MCF 10A (cell line): ENCODE results near the gene SPATS2L. TPM values are rescaled to one million over a fixed set of nuclear protein-coding genes. Genes with fewer than 3 reads are reported as not detected.

ENCODE experiments used
- BruUV-seq: library from RNA; stranded (reverse); fragments of 400-500 nt; replicated peaks from 2 replicates; lab custom pipeline; 2021; lab: Mats Ljungman, UMichigan
- CTCF ChIA-PET: fragments of 300-600 bp; sonication (Branson Sonifier 250); formaldehyde crosslinking; extraction: SDS; loops from one replicate; lab custom pipeline; 2021; ENCODE audit warnings: antibody characterized with exemption, inconsistent platforms; lab: Yijun Ruan, JAX
- POLR2A ChIA-PET: fragments of 300-600, 350-650 bp; sonication (Branson Sonifier 250); formaldehyde crosslinking; extraction: SDS; loops from one replicate; lab custom pipeline; 2020; ENCODE audit warnings: antibody characterized with exemption, inconsistent platforms; lab: Yijun Ruan, JAX
- DNase-seq: peaks from one replicate; pipeline ENCODE4 v3.0.0-alpha.2; 2018; ENCODE audit not compliant: unreplicated experiment
- H3K27ac Mint-ChIP-seq: one replicate; pipeline ENCODE4 v1.8.0; 2022; ENCODE audit warnings: mild to moderate bottlenecking, low read depth, mixed read lengths; ENCODE audit not compliant: unreplicated experiment
- H3K27me3 Mint-ChIP-seq: one replicate; pipeline ENCODE4 v1.8.0; 2022; ENCODE audit warnings: mixed read lengths; ENCODE audit not compliant: insufficient read depth, unreplicated experiment
- H3K36me3 Mint-ChIP-seq: one replicate; pipeline ENCODE4 v1.8.0; 2022; ENCODE audit warnings: mild to moderate bottlenecking, moderate library complexity, mixed read lengths; ENCODE audit not compliant: insufficient read depth, unreplicated experiment
- H3K4me1 Mint-ChIP-seq: one replicate; pipeline ENCODE4 v1.8.0; 2022; ENCODE audit warnings: mixed read lengths; ENCODE audit not compliant: insufficient read depth, unreplicated experiment
- H3K4me3 Mint-ChIP-seq: one replicate; pipeline ENCODE4 v1.8.0; 2022; ENCODE audit warnings: mild to moderate bottlenecking, moderate library complexity, mixed read lengths; ENCODE audit not compliant: unreplicated experiment
- H3K9me3 Mint-ChIP-seq: one replicate; pipeline ENCODE4 v1.8.0; 2022; ENCODE audit warnings: mixed read lengths; ENCODE audit not compliant: unreplicated experiment
- CTCF ChIP-seq: fragments of 200-600 bp; IDR thresholded peaks from one replicate; pipeline ENCODE4 v1.8.0; 2022; ENCODE audit warnings: antibody characterized with exemption, mild to moderate bottlenecking; ENCODE audit not compliant: unreplicated experiment
- intact Hi-C: fragments of 100-400 bp; cut with micrococcal nuclease; formaldehyde crosslinking; loops from 2 replicates; pipeline ENCODE4 v1.14.1; 2022
- total RNA-seq: library from RNA; stranded (reverse); gene quantifications from 2 replicates; pipeline ENCODE4 v1.2.3, GENCODE V29; 2022

The SPATS2L gene
- total RNA-seq, 1 experiment from 2014 or later, result 68.3 TPM

- CTCF ChIA-PET, result interaction anchor here (1.0 kb wide), 1 partner anchor 19 kb away, joined by 3 read pairs; the partner anchor contains the start of gene KCTD18
- DNase-seq, result no peak
- no peak overlapping the region for H3K27ac Mint-ChIP-seq
- no TSS peak for BruUV-seq
- no peaks in the 10 kb centered on the region for H3K36me3 Mint-ChIP-seq
- H3K4me3 Mint-ChIP-seq, result no peak overlapping the region
- peaks cover 23% of the 10 kb centered on the region for H3K4me1 Mint-ChIP-seq
- H3K27me3 Mint-ChIP-seq, result no peaks in the 10 kb centered on the region
- POLR2A ChIA-PET, result interaction anchor here (0.6 kb wide), 1 partner anchor 298 kb away, joined by 4 read pairs; no protein-coding TSS in a partner anchor
- intact Hi-C loops, result no loop called here
- TF ChIP-seq CTCF, result no peak
- H3K9me3 Mint-ChIP-seq, result no peaks in the 10 kb centered on the region
These were observed 221.7 kb downstream of the SPATS2L start for GRCh38 chr2:200528228-200528627.

Other genes starting within 250 kb of the SPATS2L start
- gene KCTD18, start 203.4 kb downstream of the SPATS2L start, total RNA-seq, result 13.3 and 13.5 TPM in 2 replicates
- gene SGO2, start 219.5 kb downstream of the SPATS2L start, total RNA-seq, result 9.5 and 14.2 TPM in 2 replicates